Subcutaneous abdominal adipose tissue (tissue), 5 donors: ENCODE data around the gene TUBGCP5.
A peak's percentile ranks its signal among the peaks of the same experiment; 100 is the strongest.

Experiments used
- H3K27ac ChIP-seq: one replicate; pipeline ENCODE4 v1.7.0; 2013; ENCODE audit warnings: low read depth, mild to moderate bottlenecking, inconsistent platforms, low read length, moderate library complexity
- H3K27me3 ChIP-seq, 5 donors: one replicate each; pipeline ENCODE4 v1.7.0; 2013; ENCODE audit warnings: low read length in 5 of 5, inconsistent platforms in 1 of 5; ENCODE audit not compliant: control insufficient read depth in 5 of 5, insufficient read depth in 4 of 5
- H3K36me3 ChIP-seq, 5 donors: one replicate each; pipeline ENCODE4 v1.7.0; 2013; ENCODE audit warnings: low read length in 5 of 5; ENCODE audit not compliant: control insufficient read depth in 5 of 5, insufficient read depth in 5 of 5
- H3K4me1 ChIP-seq, 5 donors: one replicate each; pipeline ENCODE4 v1.7.0; 2013; ENCODE audit warnings: low read length in 5 of 5, mild to moderate bottlenecking in 3 of 5, moderate library complexity in 1 of 5; ENCODE audit not compliant: control insufficient read depth in 5 of 5, insufficient read depth in 5 of 5
- H3K4me3 ChIP-seq, 5 donors: one replicate each; pipeline ENCODE4 v1.7.0; 2013; ENCODE audit warnings: low read length in 5 of 5, low read depth in 1 of 5
- H3K9ac ChIP-seq, 5 donors: one replicate each; pipeline ENCODE4 v1.7.0; 2013; ENCODE audit warnings: low read length in 5 of 5, mild to moderate bottlenecking in 4 of 5, moderate library complexity in 3 of 5
- H3K9me3 ChIP-seq, 5 donors: one replicate each; pipeline ENCODE4 v1.7.0; 2013; ENCODE audit warnings: low read length in 5 of 5; ENCODE audit not compliant: control insufficient read depth in 5 of 5
- donor health status: healthy.
- donor health status: healthy.
- donor health status: healthy.
- donor health status: healthy.
- donor health status: healthy.

The TUBGCP5 gene

GRCh38 chr15:22980189-22981050, 58.9 kb downstream of the TUBGCP5 start, which contains the start of gene CYFIP1:
Gene CYFIP1 (minus strand): TSS chr15:22980368. CDS start chr15:22947285, 33,083 bp downstream.
- no peaks in the 10 kb centered on the region for H3K36me3 ChIP-seq
- H3K4me1 ChIP-seq = peaks cover 3 to 20% (median 15%) of the 10 kb centered on the region in 5 donors
- H3K9me3 ChIP-seq = no peaks in the 10 kb centered on the region
- H3K27ac ChIP-seq = peak within 1 kb of the TSS; percentile 96
- peak within 1 kb of the TSS; percentile 79 to 92 (median 84) for H3K9ac ChIP-seq
- no peaks in the 10 kb centered on the region for H3K27me3 ChIP-seq
- H3K4me3 ChIP-seq = peak within 1 kb of the TSS; percentile 73 to 99 (median 93)

- H3K9me3 ChIP-seq = no peaks in the 10 kb centered on the region
- H3K27ac ChIP-seq = peak overlapping the region; percentile 96
- no peaks in the 10 kb centered on the region for H3K36me3 ChIP-seq
- H3K9ac ChIP-seq = peak overlapping the region; percentile 79 to 92 (median 84)
- H3K4me1 ChIP-seq = peaks cover 3 to 23% (median 15%) of the 10 kb centered on the region in 5 donors
- no peaks in the 10 kb centered on the region for H3K27me3 ChIP-seq
- H3K4me3 ChIP-seq = peak overlapping the region; percentile 72 to 99 (median 93)
Observed at GRCh38 chr15:22979238-22980188, 59.9 kb downstream of the TUBGCP5 start.

GRCh38 chr15:22978691-22979237, 60.6 kb downstream of the TUBGCP5 start:
- H3K4me3 ChIP-seq = peak overlapping the region; percentile 48 to 99 (median 86)
- no peaks in the 10 kb centered on the region for H3K27me3 ChIP-seq
- no peaks in the 10 kb centered on the region for H3K9me3 ChIP-seq
- H3K9ac ChIP-seq = peak overlapping the region in 4 of 5 donors; percentile 18 to 92 (median 86)
- no peaks in the 10 kb centered on the region for H3K36me3 ChIP-seq
- H3K27ac ChIP-seq = no peak overlapping the region
- peaks cover 3 to 25% (median 16%) of the 10 kb centered on the region in 5 donors for H3K4me1 ChIP-seq

- Histone ChIP-seq H3K27ac (no peak overlapping the region), H3K9me3 (peaks cover 0 to 1% (median 0%) of the 10 kb centered on the region in 5 donors), H3K9ac (no peak overlapping the region), H3K4me3 (no peak overlapping the region), H3K4me1 (peaks cover 3 to 23% (median 14%) of the 10 kb centered on the region in 5 donors), H3K36me3 (no peaks in the 10 kb centered on the region), H3K27me3 (no peaks in the 10 kb centered on the region)
Observed at GRCh38 chr15:22974745-22975144, 64.6 kb downstream of the TUBGCP5 start.

GRCh38 chr15:22973987-22974386, 65.4 kb downstream of the TUBGCP5 start:
- Histone ChIP-seq H3K36me3 (no peaks in the 10 kb centered on the region), H3K9me3 (peaks cover 0 to 3% (median 0%) of the 10 kb centered on the region in 5 donors), H3K4me3 (no peak overlapping the region), H3K4me1 (peaks cover 3 to 16% (median 13%) of the 10 kb centered on the region in 5 donors), H3K27ac (no peak overlapping the region), H3K9ac (no peak overlapping the region), H3K27me3 (no peaks in the 10 kb centered on the region)

GRCh38 chr15:22973286-22973685, 66.1 kb downstream of the TUBGCP5 start:
- peaks cover 0 to 3% (median 0%) of the 10 kb centered on the region in 5 donors for H3K9me3 ChIP-seq
- no peak overlapping the region for H3K9ac ChIP-seq
- no peak overlapping the region for H3K4me3 ChIP-seq
- no peaks in the 10 kb centered on the region for H3K36me3 ChIP-seq
- no peaks in the 10 kb centered on the region for H3K27me3 ChIP-seq
- H3K4me1 ChIP-seq = peaks cover 0 to 16% (median 10%) of the 10 kb centered on the region in 5 donors
- H3K27ac ChIP-seq = no peak overlapping the region

GRCh38 chr15:22969489-22969888, 69.9 kb downstream of the TUBGCP5 start:
- Histone ChIP-seq H3K9me3 (peaks cover 0 to 3% (median 0%) of the 10 kb centered on the region in 5 donors), H3K36me3 (peaks cover 0 to 5% (median 2%) of the 10 kb centered on the region in 5 donors), H3K27ac (no peak overlapping the region), H3K27me3 (no peaks in the 10 kb centered on the region), H3K4me1 (peaks cover 2 to 20% (median 11%) of the 10 kb centered on the region in 5 donors), H3K4me3 (no peak overlapping the region), H3K9ac (no peak overlapping the region)

GRCh38 chr15:22968366-22968765, 71.0 kb downstream of the TUBGCP5 start:
- Histone ChIP-seq H3K4me1 (peaks cover 5 to 32% (median 14%) of the 10 kb centered on the region in 5 donors), H3K36me3 (peaks cover 0 to 5% (median 2%) of the 10 kb centered on the region in 5 donors), H3K27me3 (no peaks in the 10 kb centered on the region), H3K4me3 (no peak overlapping the region), H3K9ac (no peak overlapping the region), H3K27ac (no peak overlapping the region), H3K9me3 (peaks cover 0 to 3% (median 0%) of the 10 kb centered on the region in 5 donors)

GRCh38 chr15:22967084-22967770, 72.1 kb downstream of the TUBGCP5 start:
- Histone ChIP-seq H3K27ac (no peak overlapping the region), H3K27me3 (no peaks in the 10 kb centered on the region), H3K36me3 (peaks cover 0 to 5% (median 2%) of the 10 kb centered on the region in 5 donors), H3K4me1 (peaks cover 10 to 39% (median 25%) of the 10 kb centered on the region in 5 donors), H3K4me3 (no peak overlapping the region), H3K9ac (no peak overlapping the region), H3K9me3 (peaks cover 0 to 3% (median 0%) of the 10 kb centered on the region in 5 donors)
